Panc1 (cell line): ENCODE data around the gene TMEM132C. TPM values are rescaled to one million over a fixed set of nuclear protein-coding genes. Genes with fewer than 3 reads are reported as not detected.

Experiments
- ATAC-seq: fragments of 200-7000 bp; cut with Tn5 transposase; 2 replicates; pipeline ENCODE4 v1.9.1; 2020; ENCODE audit warnings: mild to moderate bottlenecking, moderate library complexity
- BruUV-seq: library from RNA; stranded (reverse); fragments of 400-500 nt; replicated peaks from 2 replicates; lab custom pipeline; 2021; lab: Mats Ljungman, UMichigan
- CTCF ChIA-PET: fragments of 300-600 bp; sonication (Branson Sonifier 250); formaldehyde crosslinking; loops from one replicate; lab custom pipeline; 2022; ENCODE audit warnings: antibody characterized with exemption; lab: Charles Lee
- POLR2A ChIA-PET: fragments of 300-600 bp; sonication (Branson Sonifier 250); formaldehyde crosslinking; loops from one replicate; lab custom pipeline; 2022; ENCODE audit warnings: antibody characterized with exemption; lab: Charles Lee
- DNase-seq: peaks from one replicate; pipeline ENCODE4 v3.0.0-alpha.2; 2010; ENCODE audit warnings: low read depth, low spot score
- H3K27ac ChIP-seq: 2 replicates; pipeline ENCODE4 v1.5.1; 2011; ENCODE audit warnings: mild to moderate bottlenecking, low read length, inconsistent platforms
- H3K27me3 ChIP-seq: fragments of 200-500 bp; sonication (Bioruptor generic); 2 replicates; pipeline ENCODE4 v1.6.0; 2014; ENCODE audit warnings: low read length, inconsistent platforms; ENCODE audit not compliant: control insufficient read depth, insufficient read depth
- H3K36me3 ChIP-seq: fragments of 200-500 bp; sonication (Bioruptor generic); 2 replicates; pipeline ENCODE4 v1.5.1; 2014; ENCODE audit warnings: inconsistent platforms, mild to moderate bottlenecking, low read length, moderate library complexity; ENCODE audit not compliant: control insufficient read depth, insufficient read depth
- H3K4me1 ChIP-seq: 2 replicates; pipeline ENCODE4 v1.5.1; 2011; ENCODE audit warnings: inconsistent platforms, mild to moderate bottlenecking, low read length, moderate library complexity; ENCODE audit not compliant: control insufficient read depth, insufficient read depth
- H3K4me3 ChIP-seq, 2 experiments: 2 replicates each; pipeline ENCODE4 v1.5.1; 2011 to 2012; ENCODE audit warnings: low read depth in 2 of 2, low read length in 2 of 2, mild to moderate bottlenecking in 2 of 2, inconsistent platforms in 1 of 2, moderate library complexity in 1 of 2
- H3K9me3 ChIP-seq: fragments of 200-500 bp; sonication (Bioruptor generic); 2 replicates; pipeline ENCODE4 v1.5.1; 2014; ENCODE audit warnings: low read depth, mild to moderate bottlenecking, inconsistent platforms, low read length, moderate library complexity; ENCODE audit not compliant: control insufficient read depth, insufficient read depth
- POLR2AphosphoS5 ChIP-seq: IDR thresholded peaks from 2 replicates; pipeline ENCODE4 v1.6.1; 2012; ENCODE audit warnings: mild to moderate bottlenecking, low read depth, low read length, moderate library complexity
- SIN3A ChIP-seq: IDR thresholded peaks from 2 replicates; pipeline ENCODE4 v1.6.1; 2012; ENCODE audit warnings: low read depth, mild to moderate bottlenecking, low read length, moderate library complexity, borderline replicate concordance; ENCODE audit not compliant: insufficient read depth
- TCF7L2 ChIP-seq: IDR thresholded peaks from 2 replicates; pipeline ENCODE4 v1.6.1; 2011; ENCODE audit warnings: mild to moderate bottlenecking, low read depth, low read length, inconsistent platforms
- in situ Hi-C: cut with HindIII; loops from 2 replicates; pipeline ENCODE4 v1.10.0; 2016; ENCODE audit warnings: low sequenced_read_pairs, low pct_unique_long_range_greater_than_20kb
- intact Hi-C: fragments of 100-400 bp; cut with micrococcal nuclease; formaldehyde crosslinking; loops from one replicate; pipeline ENCODE4 v1.10.0; 2022; ENCODE audit not compliant: unreplicated experiment
- total RNA-seq: library from RNA; stranded (reverse); gene quantifications from one replicate; pipeline ENCODE4 v1.2.1, GENCODE V29; 2021; ENCODE audit not compliant: unreplicated experiment
- TF ChIP-seq, protein P1 (sequence below): fragments of 450-650 bp; IDR thresholded peaks from 2 replicates; pipeline ENCODE4 v1.5.1; 2017; ENCODE audit warnings: mild to moderate bottlenecking
- TF ChIP-seq, protein P2 (sequence below), 2 experiments: IDR thresholded peaks; 2 replicates each; pipeline ENCODE4 v1.6.1; 2011 to 2012; ENCODE audit warnings: low read depth in 2 of 2, control low read depth in 1 of 2, low read length in 1 of 2, mild to moderate bottlenecking in 1 of 2, moderate library complexity in 1 of 2; ENCODE audit not compliant: insufficient read depth in 1 of 2

Gene TMEM132C
- total RNA-seq, 1 experiment from 2014 or later: not detected

DNA sequence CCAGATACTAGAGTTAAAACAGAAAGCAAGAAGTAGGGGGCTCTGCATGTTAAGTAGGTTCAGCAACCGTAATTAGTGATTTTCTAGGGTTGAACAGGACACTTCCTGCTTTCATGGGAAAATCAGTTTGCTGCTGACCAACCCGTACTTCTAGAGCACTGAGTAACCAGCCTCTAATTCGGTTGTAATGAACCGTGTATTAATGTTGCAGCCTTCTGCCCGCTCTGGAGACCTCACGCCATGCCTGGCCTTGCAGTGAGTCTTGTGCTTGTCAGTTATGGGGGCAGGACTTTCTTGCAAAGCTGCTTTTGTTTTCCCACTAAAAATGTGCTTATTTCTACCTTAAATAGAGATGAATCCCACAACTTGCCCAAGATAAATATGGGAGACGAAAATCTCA lies 89.6 kb downstream of the TMEM132C start:
- no peak overlapping the region for H3K4me3 ChIP-seq
- TF ChIP-seq SIN3A: no peak
- TF ChIP-seq TCF7L2: no peak
- no peak for TF ChIP-seq POLR2AphosphoS5
- TF ChIP-seq, protein P1, sequence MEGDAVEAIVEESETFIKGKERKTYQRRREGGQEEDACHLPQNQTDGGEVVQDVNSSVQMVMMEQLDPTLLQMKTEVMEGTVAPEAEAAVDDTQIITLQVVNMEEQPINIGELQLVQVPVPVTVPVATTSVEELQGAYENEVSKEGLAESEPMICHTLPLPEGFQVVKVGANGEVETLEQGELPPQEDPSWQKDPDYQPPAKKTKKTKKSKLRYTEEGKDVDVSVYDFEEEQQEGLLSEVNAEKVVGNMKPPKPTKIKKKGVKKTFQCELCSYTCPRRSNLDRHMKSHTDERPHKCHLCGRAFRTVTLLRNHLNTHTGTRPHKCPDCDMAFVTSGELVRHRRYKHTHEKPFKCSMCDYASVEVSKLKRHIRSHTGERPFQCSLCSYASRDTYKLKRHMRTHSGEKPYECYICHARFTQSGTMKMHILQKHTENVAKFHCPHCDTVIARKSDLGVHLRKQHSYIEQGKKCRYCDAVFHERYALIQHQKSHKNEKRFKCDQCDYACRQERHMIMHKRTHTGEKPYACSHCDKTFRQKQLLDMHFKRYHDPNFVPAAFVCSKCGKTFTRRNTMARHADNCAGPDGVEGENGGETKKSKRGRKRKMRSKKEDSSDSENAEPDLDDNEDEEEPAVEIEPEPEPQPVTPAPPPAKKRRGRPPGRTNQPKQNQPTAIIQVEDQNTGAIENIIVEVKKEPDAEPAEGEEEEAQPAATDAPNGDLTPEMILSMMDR: no peak
- TF ChIP-seq, protein P2, sequence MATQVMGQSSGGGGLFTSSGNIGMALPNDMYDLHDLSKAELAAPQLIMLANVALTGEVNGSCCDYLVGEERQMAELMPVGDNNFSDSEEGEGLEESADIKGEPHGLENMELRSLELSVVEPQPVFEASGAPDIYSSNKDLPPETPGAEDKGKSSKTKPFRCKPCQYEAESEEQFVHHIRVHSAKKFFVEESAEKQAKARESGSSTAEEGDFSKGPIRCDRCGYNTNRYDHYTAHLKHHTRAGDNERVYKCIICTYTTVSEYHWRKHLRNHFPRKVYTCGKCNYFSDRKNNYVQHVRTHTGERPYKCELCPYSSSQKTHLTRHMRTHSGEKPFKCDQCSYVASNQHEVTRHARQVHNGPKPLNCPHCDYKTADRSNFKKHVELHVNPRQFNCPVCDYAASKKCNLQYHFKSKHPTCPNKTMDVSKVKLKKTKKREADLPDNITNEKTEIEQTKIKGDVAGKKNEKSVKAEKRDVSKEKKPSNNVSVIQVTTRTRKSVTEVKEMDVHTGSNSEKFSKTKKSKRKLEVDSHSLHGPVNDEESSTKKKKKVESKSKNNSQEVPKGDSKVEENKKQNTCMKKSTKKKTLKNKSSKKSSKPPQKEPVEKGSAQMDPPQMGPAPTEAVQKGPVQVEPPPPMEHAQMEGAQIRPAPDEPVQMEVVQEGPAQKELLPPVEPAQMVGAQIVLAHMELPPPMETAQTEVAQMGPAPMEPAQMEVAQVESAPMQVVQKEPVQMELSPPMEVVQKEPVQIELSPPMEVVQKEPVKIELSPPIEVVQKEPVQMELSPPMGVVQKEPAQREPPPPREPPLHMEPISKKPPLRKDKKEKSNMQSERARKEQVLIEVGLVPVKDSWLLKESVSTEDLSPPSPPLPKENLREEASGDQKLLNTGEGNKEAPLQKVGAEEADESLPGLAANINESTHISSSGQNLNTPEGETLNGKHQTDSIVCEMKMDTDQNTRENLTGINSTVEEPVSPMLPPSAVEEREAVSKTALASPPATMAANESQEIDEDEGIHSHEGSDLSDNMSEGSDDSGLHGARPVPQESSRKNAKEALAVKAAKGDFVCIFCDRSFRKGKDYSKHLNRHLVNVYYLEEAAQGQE (IDR thresholded peaks at IDR 0.05; ENCODE audit: insufficient read depth in 1 of 2, low read depth in 2 of 2, low read length in 1 of 2): no peak
- POLR2A ChIA-PET: no interaction called here
- intact Hi-C loops: no loop called here
- no peak for ATAC-seq
- H3K27ac ChIP-seq: no peak overlapping the region
- no TSS peak for BruUV-seq
- H3K36me3 ChIP-seq: no peaks in the 10 kb centered on the region
- in situ Hi-C loops: no loop called here
- H3K4me1 ChIP-seq: no peaks in the 10 kb centered on the region
- CTCF ChIA-PET: no interaction called here
- DNase-seq: no peak
- H3K27me3 ChIP-seq: no peaks in the 10 kb centered on the region
- H3K9me3 ChIP-seq: no peaks in the 10 kb centered on the region

DNA sequence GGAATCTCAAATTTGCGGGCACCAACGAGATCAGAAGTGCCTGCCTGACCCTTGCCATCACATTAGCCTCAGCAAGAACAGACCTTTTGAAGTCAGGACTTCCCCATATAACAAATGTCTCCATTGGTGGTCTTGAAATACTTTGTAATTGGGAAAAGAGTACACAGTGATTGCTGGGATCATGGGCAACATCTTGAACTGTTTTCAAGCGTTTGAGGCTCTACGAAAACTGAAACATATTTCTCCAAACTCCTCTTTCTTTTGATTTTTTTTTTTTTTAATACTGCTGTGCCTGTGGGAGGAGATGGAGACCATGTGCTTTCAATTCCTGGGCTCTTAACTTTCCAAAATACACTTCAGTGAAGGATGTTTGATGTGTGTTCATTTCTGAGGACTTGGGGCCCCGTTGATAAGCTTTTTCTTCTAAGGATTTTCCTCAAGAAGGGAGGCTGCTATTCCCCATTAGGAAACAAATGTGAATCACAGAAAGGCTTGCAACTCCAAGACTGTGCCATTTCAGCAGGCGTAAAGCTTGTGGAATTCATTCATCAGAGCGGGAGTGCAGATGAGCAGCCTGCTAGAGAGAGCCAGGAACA lies 94.5 kb downstream of the TMEM132C start:
- Histone ChIP-seq H3K4me3 (no peak overlapping the region), H3K27me3 (no peaks in the 10 kb centered on the region; the same call in 1 of the 2 replicates), H3K36me3 (no peaks in the 10 kb centered on the region), H3K27ac (no peak overlapping the region), H3K9me3 (no peaks in the 10 kb centered on the region), H3K4me1 (no peaks in the 10 kb centered on the region)
- CTCF ChIA-PET: interaction anchor here (0.7 kb wide), 1 partner anchor 58 kb away, joined by 3 read pairs; no protein-coding TSS in a partner anchor
- DNase-seq (no peak), ATAC-seq (no peak)
- TF ChIP-seq SIN3A (no peak), POLR2AphosphoS5 (no peak), TCF7L2 (no peak)
- TF ChIP-seq, protein P2 (IDR thresholded peaks at IDR 0.05; ENCODE audit: insufficient read depth in 1 of 2, low read depth in 2 of 2, low read length in 1 of 2): no peak
- TF ChIP-seq, protein P1: no peak
- BruUV-seq: no TSS peak
- intact Hi-C loops (no loop called here), in situ Hi-C loops (no loop called here)
- POLR2A ChIA-PET: no interaction called here
